HG03139 (cell line): ENCODE results near the gene MID1.

Source experiments
- ATAC-seq: cut with Tn5 transposase; IDR thresholded peaks from one replicate; pipeline ENCODE4 v1.9.1; 2021; ENCODE audit not compliant: unreplicated experiment

The MID1 gene

GRCh38 chrX:10620121-10620699 lies at the start of gene MID1:
MID1 (minus strand) TSS chrX:10620585; CDS start chrX:10567547, 53,038 bp downstream.
- ATAC-seq: no peak

GRCh38 chrX:10667143-10667542 lies 46.8 kb upstream of the MID1 start:
- ATAC-seq: no peak

GRCh38 chrX:10666102-10666501 lies 45.7 kb upstream of the MID1 start:
- no peak for ATAC-seq

GRCh38 chrX:10665681-10666080 lies 45.3 kb upstream of the MID1 start:
- ATAC-seq: no peak

GRCh38 chrX:10660171-10660570 lies 39.8 kb upstream of the MID1 start:
- no peak for ATAC-seq

GRCh38 chrX:10656214-10656613 lies 35.8 kb upstream of the MID1 start:
- ATAC-seq: no peak

GRCh38 chrX:10654960-10655359 lies 34.6 kb upstream of the MID1 start:
- no peak for ATAC-seq

- no peak for ATAC-seq
Measured at GRCh38 chrX:10653302-10653701, 32.9 kb upstream of the MID1 start.

GRCh38 chrX:10649265-10649664 lies 28.9 kb upstream of the MID1 start:
- no peak for ATAC-seq

GRCh38 chrX:10648614-10649013 lies 28.2 kb upstream of the MID1 start:
- ATAC-seq: no peak

- ATAC-seq: no peak
Measured at GRCh38 chrX:10636851-10637250, 16.5 kb upstream of the MID1 start.

- ATAC-seq: no peak
Measured at GRCh38 chrX:10636337-10636736, 16.0 kb upstream of the MID1 start.

- no peak for ATAC-seq
Measured at GRCh38 chrX:10634392-10635161, 14.2 kb upstream of the MID1 start.

GRCh38 chrX:10633722-10634121 lies 13.3 kb upstream of the MID1 start:
- no peak for ATAC-seq

GRCh38 chrX:10631416-10632145 lies 11.2 kb upstream of the MID1 start:
- no peak for ATAC-seq

GRCh38 chrX:10630320-10630719 lies 9.9 kb upstream of the MID1 start:
- no peak for ATAC-seq

GRCh38 chrX:10629905-10630304 lies 9.5 kb upstream of the MID1 start:
- no peak for ATAC-seq

- no peak for ATAC-seq
Measured at GRCh38 chrX:10628906-10629305, 8.5 kb upstream of the MID1 start.

GRCh38 chrX:10622197-10622596 lies 1.8 kb upstream of the MID1 start:
- no peak for ATAC-seq

- ATAC-seq: no peak
Measured at GRCh38 chrX:10619425-10620046, 849 bp downstream of the MID1 start.

- no peak for ATAC-seq
Measured at GRCh38 chrX:10618961-10619360, 1.4 kb downstream of the MID1 start.

GRCh38 chrX:10617999-10618351 lies 2.4 kb downstream of the MID1 start:
- no peak for ATAC-seq
